Liver (tissue), 9 donors: ENCODE measurements around the gene GNG7. TPM values are rescaled to one million over a fixed set of nuclear protein-coding genes. Genes with fewer than 3 reads are reported as not detected.

ENCODE experiments used
- DNase-seq: peaks from one replicate; pipeline ENCODE4 v3.0.0-alpha.2; 2017; ENCODE audit warnings: low spot score
- H3K27ac ChIP-seq, 2 donors: one replicate each; pipeline ENCODE4 v1.7.0; 2013; ENCODE audit warnings: inconsistent platforms in 2 of 2, low read length in 2 of 2, control low read depth in 1 of 2, low read depth in 1 of 2, mild to moderate bottlenecking in 1 of 2
- H3K27me3 ChIP-seq, 4 donors: one replicate each; pipeline versions ENCODE4 v1.6.1 to v1.7.0; 2013; ENCODE audit warnings: low read length in 3 of 4, inconsistent platforms in 1 of 4, mild to moderate bottlenecking in 1 of 4, moderate library complexity in 1 of 4; ENCODE audit not compliant: control insufficient read depth in 4 of 4, insufficient read depth in 4 of 4
- H3K36me3 ChIP-seq, 4 donors: one replicate each; pipeline versions ENCODE4 v1.6.1 to v1.7.0; 2013; ENCODE audit warnings: low read length in 3 of 4, mild to moderate bottlenecking in 3 of 4, low read depth in 1 of 4, moderate library complexity in 1 of 4; ENCODE audit not compliant: control insufficient read depth in 4 of 4, insufficient read depth in 3 of 4
- H3K4me1 ChIP-seq, 4 donors: one replicate each; pipeline versions ENCODE4 v1.6.1 to v1.7.0; 2013; ENCODE audit warnings: low read length in 3 of 4, mild to moderate bottlenecking in 3 of 4, moderate library complexity in 1 of 4; ENCODE audit not compliant: control insufficient read depth in 4 of 4, insufficient read depth in 4 of 4
- H3K4me3 ChIP-seq, 3 donors: one replicate each; pipeline versions ENCODE4 v1.6.1 to v1.7.0; 2013; ENCODE audit warnings: low read length in 3 of 3, control low read depth in 1 of 3, low read depth in 1 of 3, mild to moderate bottlenecking in 1 of 3
- H3K9ac ChIP-seq, 2 donors: one replicate each; pipeline ENCODE4 v1.7.0; 2013; ENCODE audit warnings: low read length in 2 of 2, mild to moderate bottlenecking in 2 of 2, moderate library complexity in 2 of 2, control low read depth in 1 of 2, low read depth in 1 of 2
- H3K9me3 ChIP-seq, 4 donors: one replicate each; pipeline versions ENCODE4 v1.6.1 to v1.7.0; 2013; ENCODE audit warnings: low read length in 3 of 4; ENCODE audit not compliant: control insufficient read depth in 4 of 4
- EGR1 ChIP-seq, 2 donors: IDR thresholded peaks; 2 replicates each; pipeline ENCODE4 v1.6.1; 2016 to 2018; ENCODE audit warnings: antibody characterized with exemption in 2 of 2, low read depth in 2 of 2
- FOXA1 ChIP-seq: IDR thresholded peaks from 2 replicates; pipeline ENCODE4 v1.6.1; 2016; ENCODE audit warnings: antibody characterized with exemption
- FOXA2 ChIP-seq: IDR thresholded peaks from 2 replicates; pipeline ENCODE4 v1.6.1; 2016; ENCODE audit warnings: antibody characterized with exemption
- GABPA ChIP-seq, 2 donors: IDR thresholded peaks in 1 of 2; conservative IDR thresholded peaks in 1 of 2; 2 replicates each; pipeline ENCODE4 v1.6.1; 2016; ENCODE audit warnings: antibody characterized with exemption in 2 of 2, mild to moderate bottlenecking in 1 of 2, moderate library complexity in 1 of 2
- HNF4A ChIP-seq, 2 donors: conservative IDR thresholded peaks; 2 replicates each; pipeline ENCODE4 v1.6.1; 2016; ENCODE audit warnings: antibody characterized with exemption in 2 of 2, mild to moderate bottlenecking in 2 of 2
- HNF4G ChIP-seq: IDR thresholded peaks from 2 replicates; pipeline ENCODE4 v1.6.1; 2016; ENCODE audit warnings: antibody characterized with exemption
- JUND ChIP-seq, 2 donors: IDR thresholded peaks; 2 replicates each; pipeline ENCODE4 v1.6.1; 2016; ENCODE audit warnings: antibody characterized with exemption in 2 of 2
- NR2F2 ChIP-seq: IDR thresholded peaks from 2 replicates; pipeline ENCODE4 v1.6.1; 2016; ENCODE audit warnings: antibody characterized with exemption
- RAD21 ChIP-seq, 2 donors: IDR thresholded peaks; 2 replicates each; pipeline ENCODE4 v1.6.1; 2016; ENCODE audit warnings: antibody characterized with exemption in 2 of 2, mild to moderate bottlenecking in 2 of 2
- RXRA ChIP-seq, 2 donors: IDR thresholded peaks; 2 replicates each; pipeline ENCODE4 v1.6.1; 2017 to 2018; ENCODE audit warnings: antibody characterized with exemption in 2 of 2, mild to moderate bottlenecking in 1 of 2
- SP1 ChIP-seq: IDR thresholded peaks from 2 replicates; pipeline ENCODE4 v1.6.1; 2018; ENCODE audit warnings: antibody characterized with exemption, mild to moderate bottlenecking
- TAF1 ChIP-seq: conservative IDR thresholded peaks from 2 replicates; pipeline ENCODE4 v1.6.1; 2016; ENCODE audit warnings: antibody characterized with exemption, mild to moderate bottlenecking
- YY1 ChIP-seq: IDR thresholded peaks from 2 replicates; pipeline ENCODE4 v1.6.1; 2016; ENCODE audit warnings: antibody characterized with exemption, mild to moderate bottlenecking
- WGBS: extraction: QIAGEN DNeasy Blood & Tissue Kit; methylation state at CpG from one replicate; pipeline ENCODE4 v1.1.7; 2013; 5-methylcytosine and 5-hydroxymethylcytosine counted together
- polyA plus RNA-seq, 2 donors: library from polyadenylated mRNA; stranded (reverse) in 1 of 2; unstranded in 1 of 2; fragments of 200-250 nt in 1 of 2; fragments of >200 nt in 1 of 2; fragmentation: Nextera tagmentation in 1 of 2; extraction: Ambion mirVana in 1 of 2; gene quantifications; one replicate each; pipeline versions ENCODE4 v1.2.1 to v1.2.3, GENCODE V29; 2013 to 2015
- total RNA-seq, 2 donors: library from RNA; depleted of rRNA; stranded (reverse); fragments of >200 nt; gene quantifications; one replicate each; pipeline ENCODE4 v1.2.3, GENCODE V29; 2014
- TF ChIP-seq, protein P1 (sequence below): IDR thresholded peaks from 2 replicates; pipeline ENCODE4 v1.6.1; 2016; ENCODE audit warnings: antibody characterized with exemption
- TF ChIP-seq, protein P2 (sequence below): fragments of 150-350 bp; IDR thresholded peaks from 2 replicates; pipeline ENCODE4 v1.5.1; 2017; ENCODE audit warnings: improper control_type of control experiment, low read depth, low read length; ENCODE audit not compliant: missing input control
- TF ChIP-seq, protein P3 (sequence below): IDR thresholded peaks from 2 replicates; pipeline ENCODE4 v1.6.1; 2016; ENCODE audit warnings: antibody characterized with exemption
- TF ChIP-seq, protein P4 (sequence below): IDR thresholded peaks from 2 replicates; pipeline ENCODE4 v1.6.1; 2016; ENCODE audit warnings: antibody characterized with exemption
- TF ChIP-seq, protein P5 (sequence below): IDR thresholded peaks from 2 replicates; pipeline ENCODE4 v1.6.1; 2016; ENCODE audit warnings: antibody characterized with exemption, mild to moderate bottlenecking
- donor health status: healthy.
- donor health status: healthy.
- donor health status: healthy.
- donor health status: healthy.
- donor health status: healthy.

Gene GNG7
- total and polyA plus RNA-seq, 4 donors = 0.75 to 1.9 (median 1.1) TPM

DNA sequence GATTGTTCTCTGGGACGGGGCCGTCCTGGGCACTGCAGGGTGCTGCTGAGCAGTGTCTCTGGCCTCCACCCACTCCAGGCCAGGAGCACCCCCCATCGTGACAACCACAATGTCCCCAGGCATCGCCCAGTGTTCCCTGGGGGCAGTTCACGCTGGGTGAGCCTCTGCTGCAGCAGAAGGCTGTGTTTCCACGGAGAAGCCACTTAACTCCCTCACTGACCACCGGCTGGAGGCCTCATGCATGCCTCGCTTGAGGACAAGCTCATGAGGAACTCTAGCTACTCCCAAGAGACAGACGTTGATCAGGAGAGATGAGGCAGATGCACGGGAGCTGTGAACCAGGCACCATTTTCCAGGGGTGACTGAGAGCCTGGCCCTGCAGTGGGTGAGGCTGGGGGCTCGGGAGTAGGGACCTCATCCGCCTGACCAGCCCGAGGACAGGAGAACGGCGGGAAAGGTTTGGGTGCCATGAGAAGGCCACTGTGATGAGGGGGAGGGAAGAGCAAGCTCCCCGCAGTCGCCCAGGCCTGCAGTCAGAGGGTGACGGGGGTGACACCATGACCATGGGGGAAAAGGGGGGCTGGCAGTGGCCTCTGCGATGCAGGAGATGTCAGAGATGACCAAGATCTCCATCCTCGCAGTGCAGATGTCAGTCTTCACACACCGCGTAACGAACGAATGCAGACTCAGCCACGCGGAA is 32.2 kb upstream of the GNG7 start:
- 94% methylated on average over 26 of the region's 26 CpGs for WGBS
- peaks cover 4 to 10% (median 7%) of the 10 kb centered on the region in 4 donors for H3K4me1 ChIP-seq
- DNase-seq = no peak
- peaks cover 0 to 2% (median 0%) of the 10 kb centered on the region in 4 donors for H3K9me3 ChIP-seq
- no peak overlapping the region for H3K9ac ChIP-seq
- H3K27me3 ChIP-seq = no peaks in the 10 kb centered on the region
- no peak overlapping the region for H3K27ac ChIP-seq
- peaks cover 5 to 30% (median 9%) of the 10 kb centered on the region in 4 donors for H3K36me3 ChIP-seq
- no peak overlapping the region for H3K4me3 ChIP-seq
- TF ChIP-seq FOXA1 = no peak
- no peak for TF ChIP-seq RXRA (IDR thresholded peaks at IDR 0.05)
- no peak for TF ChIP-seq EGR1 (IDR thresholded peaks at IDR 0.05; ENCODE audit: low read depth in 2 of 2)
- no peak for TF ChIP-seq GABPA (IDR thresholded peaks at IDR 0.05 in 1 of 2, conservative IDR thresholded peaks at IDR 0.05 in 1 of 2)
- TF ChIP-seq FOXA2 = no peak
- no peak for TF ChIP-seq YY1
- no peak for TF ChIP-seq TAF1
- no peak for TF ChIP-seq SP1

DNA sequence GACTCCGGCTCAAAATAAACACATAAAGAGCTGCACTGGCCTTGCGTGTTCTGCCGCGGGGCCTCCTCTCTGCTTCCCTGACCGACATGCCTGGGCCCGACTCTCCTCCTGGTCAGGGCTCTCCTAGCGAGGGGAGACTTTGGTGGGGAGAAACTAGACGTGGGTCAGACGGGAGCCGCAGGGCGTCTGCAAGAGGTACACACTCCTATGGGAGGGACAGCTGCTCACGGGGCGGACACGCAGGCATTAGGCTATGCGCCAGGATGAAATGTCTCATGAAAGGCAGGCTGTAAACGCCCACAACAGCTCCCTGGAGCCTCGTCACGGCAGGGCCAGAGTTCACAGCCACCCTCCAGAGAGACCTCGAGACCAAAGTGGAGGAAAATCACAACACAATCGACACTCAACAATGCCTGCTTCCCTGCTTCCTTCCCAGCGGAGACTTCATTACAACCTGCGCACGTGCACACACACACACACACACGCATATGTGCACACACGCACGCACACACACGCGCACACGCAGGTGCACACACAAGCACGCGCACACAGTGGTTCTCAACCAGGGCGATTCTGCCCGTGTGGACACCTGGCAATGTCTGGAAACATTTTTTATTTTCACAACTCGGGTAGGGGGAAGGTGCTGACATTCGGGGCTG is 31.6 kb upstream of the GNG7 start:
- Histone ChIP-seq H3K36me3 (peaks cover 5 to 30% (median 9%) of the 10 kb centered on the region in 4 donors), H3K4me3 (no peak overlapping the region), H3K27ac (no peak overlapping the region), H3K4me1 (peaks cover 1 to 6% (median 2%) of the 10 kb centered on the region in 4 donors), H3K27me3 (no peaks in the 10 kb centered on the region), H3K9me3 (peaks cover 0 to 2% (median 0%) of the 10 kb centered on the region in 4 donors), H3K9ac (no peak overlapping the region)
- WGBS = 88% methylated on average over 35 of the region's 35 CpGs
- no peak for DNase-seq
- TF ChIP-seq NR2F2 (no peak), HNF4A (conservative IDR thresholded peaks at IDR 0.05) (no peak), EGR1 (IDR thresholded peaks at IDR 0.05; ENCODE audit: low read depth in 2 of 2) (no peak), GABPA (IDR thresholded peaks at IDR 0.05 in 1 of 2, conservative IDR thresholded peaks at IDR 0.05 in 1 of 2) (no peak), FOXA1 (no peak), TAF1 (no peak), RAD21 (IDR thresholded peaks at IDR 0.05) (no peak), SP1 (no peak), YY1 (no peak), HNF4G (no peak), RXRA (IDR thresholded peaks at IDR 0.05) (no peak), JUND (IDR thresholded peaks at IDR 0.05) (no peak), FOXA2 (no peak)
- TF ChIP-seq, protein P1, sequence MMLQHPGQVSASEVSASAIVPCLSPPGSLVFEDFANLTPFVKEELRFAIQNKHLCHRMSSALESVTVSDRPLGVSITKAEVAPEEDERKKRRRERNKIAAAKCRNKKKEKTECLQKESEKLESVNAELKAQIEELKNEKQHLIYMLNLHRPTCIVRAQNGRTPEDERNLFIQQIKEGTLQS = no peak
- TF ChIP-seq, protein P2, sequence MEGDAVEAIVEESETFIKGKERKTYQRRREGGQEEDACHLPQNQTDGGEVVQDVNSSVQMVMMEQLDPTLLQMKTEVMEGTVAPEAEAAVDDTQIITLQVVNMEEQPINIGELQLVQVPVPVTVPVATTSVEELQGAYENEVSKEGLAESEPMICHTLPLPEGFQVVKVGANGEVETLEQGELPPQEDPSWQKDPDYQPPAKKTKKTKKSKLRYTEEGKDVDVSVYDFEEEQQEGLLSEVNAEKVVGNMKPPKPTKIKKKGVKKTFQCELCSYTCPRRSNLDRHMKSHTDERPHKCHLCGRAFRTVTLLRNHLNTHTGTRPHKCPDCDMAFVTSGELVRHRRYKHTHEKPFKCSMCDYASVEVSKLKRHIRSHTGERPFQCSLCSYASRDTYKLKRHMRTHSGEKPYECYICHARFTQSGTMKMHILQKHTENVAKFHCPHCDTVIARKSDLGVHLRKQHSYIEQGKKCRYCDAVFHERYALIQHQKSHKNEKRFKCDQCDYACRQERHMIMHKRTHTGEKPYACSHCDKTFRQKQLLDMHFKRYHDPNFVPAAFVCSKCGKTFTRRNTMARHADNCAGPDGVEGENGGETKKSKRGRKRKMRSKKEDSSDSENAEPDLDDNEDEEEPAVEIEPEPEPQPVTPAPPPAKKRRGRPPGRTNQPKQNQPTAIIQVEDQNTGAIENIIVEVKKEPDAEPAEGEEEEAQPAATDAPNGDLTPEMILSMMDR = no peak
- TF ChIP-seq, protein P3, sequence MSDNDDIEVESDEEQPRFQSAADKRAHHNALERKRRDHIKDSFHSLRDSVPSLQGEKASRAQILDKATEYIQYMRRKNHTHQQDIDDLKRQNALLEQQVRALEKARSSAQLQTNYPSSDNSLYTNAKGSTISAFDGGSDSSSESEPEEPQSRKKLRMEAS = no peak
- TF ChIP-seq, protein P4, sequence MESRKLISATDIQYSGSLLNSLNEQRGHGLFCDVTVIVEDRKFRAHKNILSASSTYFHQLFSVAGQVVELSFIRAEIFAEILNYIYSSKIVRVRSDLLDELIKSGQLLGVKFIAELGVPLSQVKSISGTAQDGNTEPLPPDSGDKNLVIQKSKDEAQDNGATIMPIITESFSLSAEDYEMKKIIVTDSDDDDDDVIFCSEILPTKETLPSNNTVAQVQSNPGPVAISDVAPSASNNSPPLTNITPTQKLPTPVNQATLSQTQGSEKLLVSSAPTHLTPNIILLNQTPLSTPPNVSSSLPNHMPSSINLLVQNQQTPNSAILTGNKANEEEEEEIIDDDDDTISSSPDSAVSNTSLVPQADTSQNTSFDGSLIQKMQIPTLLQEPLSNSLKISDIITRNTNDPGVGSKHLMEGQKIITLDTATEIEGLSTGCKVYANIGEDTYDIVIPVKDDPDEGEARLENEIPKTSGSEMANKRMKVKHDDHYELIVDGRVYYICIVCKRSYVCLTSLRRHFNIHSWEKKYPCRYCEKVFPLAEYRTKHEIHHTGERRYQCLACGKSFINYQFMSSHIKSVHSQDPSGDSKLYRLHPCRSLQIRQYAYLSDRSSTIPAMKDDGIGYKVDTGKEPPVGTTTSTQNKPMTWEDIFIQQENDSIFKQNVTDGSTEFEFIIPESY = no peak
- TF ChIP-seq, protein P5, sequence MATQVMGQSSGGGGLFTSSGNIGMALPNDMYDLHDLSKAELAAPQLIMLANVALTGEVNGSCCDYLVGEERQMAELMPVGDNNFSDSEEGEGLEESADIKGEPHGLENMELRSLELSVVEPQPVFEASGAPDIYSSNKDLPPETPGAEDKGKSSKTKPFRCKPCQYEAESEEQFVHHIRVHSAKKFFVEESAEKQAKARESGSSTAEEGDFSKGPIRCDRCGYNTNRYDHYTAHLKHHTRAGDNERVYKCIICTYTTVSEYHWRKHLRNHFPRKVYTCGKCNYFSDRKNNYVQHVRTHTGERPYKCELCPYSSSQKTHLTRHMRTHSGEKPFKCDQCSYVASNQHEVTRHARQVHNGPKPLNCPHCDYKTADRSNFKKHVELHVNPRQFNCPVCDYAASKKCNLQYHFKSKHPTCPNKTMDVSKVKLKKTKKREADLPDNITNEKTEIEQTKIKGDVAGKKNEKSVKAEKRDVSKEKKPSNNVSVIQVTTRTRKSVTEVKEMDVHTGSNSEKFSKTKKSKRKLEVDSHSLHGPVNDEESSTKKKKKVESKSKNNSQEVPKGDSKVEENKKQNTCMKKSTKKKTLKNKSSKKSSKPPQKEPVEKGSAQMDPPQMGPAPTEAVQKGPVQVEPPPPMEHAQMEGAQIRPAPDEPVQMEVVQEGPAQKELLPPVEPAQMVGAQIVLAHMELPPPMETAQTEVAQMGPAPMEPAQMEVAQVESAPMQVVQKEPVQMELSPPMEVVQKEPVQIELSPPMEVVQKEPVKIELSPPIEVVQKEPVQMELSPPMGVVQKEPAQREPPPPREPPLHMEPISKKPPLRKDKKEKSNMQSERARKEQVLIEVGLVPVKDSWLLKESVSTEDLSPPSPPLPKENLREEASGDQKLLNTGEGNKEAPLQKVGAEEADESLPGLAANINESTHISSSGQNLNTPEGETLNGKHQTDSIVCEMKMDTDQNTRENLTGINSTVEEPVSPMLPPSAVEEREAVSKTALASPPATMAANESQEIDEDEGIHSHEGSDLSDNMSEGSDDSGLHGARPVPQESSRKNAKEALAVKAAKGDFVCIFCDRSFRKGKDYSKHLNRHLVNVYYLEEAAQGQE = no peak
